ENCODE measurements around the gene SGMS1.

- TF ChIP-seq POLR2A (IDR thresholded peaks at IDR 0.05) (no peak), CTCF (IDR thresholded peaks at IDR 0.05) (no peak)
These were observed 219.6 kb downstream of the SGMS1 start for GRCh38 chr10:50404021-50404773.

Measured in transverse colon (tissue), 3 donors.